H9 (cell line): ENCODE results near the gene WDR13. TPM values are rescaled to one million over a fixed set of nuclear protein-coding genes. Genes with fewer than 3 reads are reported as not detected.

Experiments
- DNase-seq: peaks from one replicate; pipeline ENCODE4 v3.0.0-alpha.2; 2017
- H2AFZ ChIP-seq: one replicate; pipeline ENCODE4 v1.6.1; 2013; ENCODE audit warnings: mild to moderate bottlenecking, low read length, control low read depth, moderate library complexity
- H2AK5ac ChIP-seq: 2 replicates; pipeline ENCODE4 v1.6.1; 2013; ENCODE audit warnings: low read length, control low read depth, mixed read lengths; ENCODE audit not compliant: insufficient read length
- H2BK120ac ChIP-seq: one replicate; pipeline ENCODE4 v1.6.1; 2013; ENCODE audit warnings: low read depth, mild to moderate bottlenecking, low read length, control low read depth, inconsistent platforms; ENCODE audit not compliant: poor library complexity, severe bottlenecking
- H2BK12ac ChIP-seq: 2 replicates; pipeline ENCODE4 v1.6.1; 2013; ENCODE audit warnings: low read length, control low read depth, mixed read lengths, low read depth; ENCODE audit not compliant: insufficient read length
- H2BK15ac ChIP-seq: 2 replicates; pipeline ENCODE4 v1.6.1; 2013; ENCODE audit warnings: low read depth, low read length, control low read depth
- H2BK20ac ChIP-seq: one replicate; pipeline ENCODE4 v1.6.1; 2013; ENCODE audit warnings: low read depth, mild to moderate bottlenecking, low read length, control low read depth, inconsistent platforms; ENCODE audit not compliant: poor library complexity, severe bottlenecking
- H2BK5ac ChIP-seq: 2 replicates; pipeline ENCODE4 v1.6.1; 2013; ENCODE audit warnings: low read length, control low read depth, mixed read lengths; ENCODE audit not compliant: insufficient read length
- H3K14ac ChIP-seq: 2 replicates; pipeline ENCODE4 v1.6.1; 2013; ENCODE audit warnings: low read length, control low read depth; ENCODE audit not compliant: insufficient read depth
- H3K18ac ChIP-seq: 2 replicates; pipeline ENCODE4 v1.6.1; 2013; ENCODE audit warnings: low read depth, mild to moderate bottlenecking, mixed read lengths, low read length, control low read depth; ENCODE audit not compliant: insufficient read length
- H3K23ac ChIP-seq: 2 replicates; pipeline ENCODE4 v1.6.1; 2013; ENCODE audit warnings: low read length, control low read depth, mixed read lengths, low read depth; ENCODE audit not compliant: insufficient read length
- H3K23me2 ChIP-seq: 2 replicates; pipeline ENCODE4 v1.6.1; 2013; ENCODE audit warnings: low read depth, mild to moderate bottlenecking, mixed read lengths, low read length, control low read depth; ENCODE audit not compliant: insufficient read length, poor library complexity, severe bottlenecking
- H3K27ac ChIP-seq: 2 replicates; pipeline ENCODE4 v1.5.1; 2013; ENCODE audit warnings: low read length, control low read depth, mixed read lengths, low read depth; ENCODE audit not compliant: insufficient read length
- H3K27me3 ChIP-seq: 2 replicates; pipeline ENCODE4 v1.6.1; 2013; ENCODE audit warnings: low read length, control low read depth, inconsistent platforms; ENCODE audit not compliant: insufficient read depth
- H3K4ac ChIP-seq: 2 replicates; pipeline ENCODE4 v1.6.1; 2013; ENCODE audit warnings: low read depth, mild to moderate bottlenecking, control low read depth, inconsistent platforms, low read length, moderate library complexity
- H3K4me1 ChIP-seq: 2 replicates; pipeline ENCODE4 v1.6.1; 2013; ENCODE audit warnings: low read length, control low read depth, inconsistent platforms; ENCODE audit not compliant: insufficient read depth
- H3K4me2 ChIP-seq: 2 replicates; pipeline ENCODE4 v1.6.1; 2013; ENCODE audit warnings: low read length, control low read depth, mixed read lengths; ENCODE audit not compliant: insufficient read length, insufficient read depth
- H3K56ac ChIP-seq: 2 replicates; pipeline ENCODE4 v1.6.1; 2013; ENCODE audit warnings: low read depth, mild to moderate bottlenecking, mixed read lengths, low read length, control low read depth; ENCODE audit not compliant: insufficient read length
- H3K79me1 ChIP-seq: 2 replicates; pipeline ENCODE4 v1.6.1; 2013; ENCODE audit warnings: low read depth, mild to moderate bottlenecking, moderate library complexity, low read length, control low read depth, inconsistent platforms; ENCODE audit not compliant: insufficient read depth, poor library complexity, severe bottlenecking
- H3K79me2 ChIP-seq: 2 replicates; pipeline ENCODE4 v1.6.1; 2013; ENCODE audit warnings: low read length, control low read depth, inconsistent platforms; ENCODE audit not compliant: insufficient read depth
- H3K9ac ChIP-seq: 2 replicates; pipeline ENCODE4 v1.6.1; 2013; ENCODE audit warnings: low read length, control low read depth, mixed read lengths; ENCODE audit not compliant: insufficient read length; ENCODE audit errors: extremely low read depth
- H3K9me3 ChIP-seq: one replicate; pipeline ENCODE4 v1.6.1; 2013; ENCODE audit warnings: low read depth, low read length, inconsistent platforms; ENCODE audit not compliant: control insufficient read depth
- H3T11ph ChIP-seq: one replicate; pipeline ENCODE4 v1.6.1; 2013; ENCODE audit warnings: mild to moderate bottlenecking, low read length, control low read depth, inconsistent platforms
- H4K20me1 ChIP-seq: one replicate; pipeline ENCODE4 v1.6.1; 2013; ENCODE audit not compliant: control insufficient read depth, insufficient read length, insufficient read depth
- H4K5ac ChIP-seq: 2 replicates; pipeline ENCODE4 v1.6.1; 2013; ENCODE audit warnings: low read depth, mild to moderate bottlenecking, mixed read lengths, low read length, control low read depth; ENCODE audit not compliant: insufficient read length
- H4K8ac ChIP-seq: replicated peaks from 2 replicates; pipeline ENCODE4 v1.6.1; 2013; ENCODE audit warnings: low read length, control low read depth, mixed read lengths, low read depth; ENCODE audit not compliant: insufficient read length
- H4K91ac ChIP-seq: 2 replicates; pipeline ENCODE4 v1.6.1; 2013; ENCODE audit warnings: low read depth, mild to moderate bottlenecking, moderate library complexity, mixed read lengths, low read length, control low read depth; ENCODE audit not compliant: insufficient read length
- H3K27ac Mint-ChIP-seq, 3 experiments: 2 replicates in 2 of 3; 3 replicates in 1 of 3; pipeline ENCODE4 v1.8.0; 2020 to 2021; ENCODE audit warnings: mixed read lengths in 3 of 3, mild to moderate bottlenecking in 1 of 3, moderate library complexity in 1 of 3
- H3K27me3 Mint-ChIP-seq: 2 replicates; pipeline ENCODE4 v1.8.0; 2021; ENCODE audit warnings: low read depth, mild to moderate bottlenecking, moderate library complexity, mixed read lengths
- H3K36me3 Mint-ChIP-seq, 3 experiments: 2 replicates in 2 of 3; 3 replicates in 1 of 3; pipeline ENCODE4 v1.8.0; 2020 to 2021; ENCODE audit warnings: low read depth in 3 of 3, mixed read lengths in 3 of 3; ENCODE audit not compliant: insufficient read depth in 1 of 3
- H3K4me1 Mint-ChIP-seq, 2 experiments: 2 replicates each; pipeline ENCODE4 v1.8.0; 2020; ENCODE audit warnings: mixed read lengths in 2 of 2
- H3K4me3 Mint-ChIP-seq, 2 experiments: 2 replicates in 1 of 2; 3 replicates in 1 of 2; pipeline ENCODE4 v1.8.0; 2020 to 2021; ENCODE audit warnings: mild to moderate bottlenecking in 2 of 2, mixed read lengths in 2 of 2, moderate library complexity in 1 of 2
- H3K9me3 Mint-ChIP-seq, 2 experiments: 2 replicates in 1 of 2; 3 replicates in 1 of 2; pipeline ENCODE4 v1.8.0; 2020; ENCODE audit warnings: mild to moderate bottlenecking in 2 of 2, mixed read lengths in 2 of 2, moderate library complexity in 1 of 2
- WGBS: extraction: QIAGEN DNeasy Blood & Tissue Kit; methylation state at CpG from one replicate; pipeline ENCODE4 v1.1.7; 2013; ENCODE audit warnings: missing lambda C conversion rate, low lambda C conversion rate, mixed read lengths; ENCODE audit not compliant: insufficient read length; ENCODE audit errors: extremely low coverage; 5-methylcytosine and 5-hydroxymethylcytosine counted together
- total RNA-seq: library from RNA; stranded (reverse); gene quantifications from 2 replicates; pipeline ENCODE4 v1.2.1, GENCODE V29; 2021
- TF ChIP-seq, protein P1 (sequence below): fragments of 200-600 bp; sonication (generic); conservative IDR thresholded peaks from 3 replicates; pipeline ENCODE4 v1.8.0; 2021; ENCODE audit warnings: antibody characterized with exemption, mild to moderate bottlenecking

Gene WDR13
- total RNA-seq, 1 experiment from 2014 or later, result 29.4 TPM

DNA sequence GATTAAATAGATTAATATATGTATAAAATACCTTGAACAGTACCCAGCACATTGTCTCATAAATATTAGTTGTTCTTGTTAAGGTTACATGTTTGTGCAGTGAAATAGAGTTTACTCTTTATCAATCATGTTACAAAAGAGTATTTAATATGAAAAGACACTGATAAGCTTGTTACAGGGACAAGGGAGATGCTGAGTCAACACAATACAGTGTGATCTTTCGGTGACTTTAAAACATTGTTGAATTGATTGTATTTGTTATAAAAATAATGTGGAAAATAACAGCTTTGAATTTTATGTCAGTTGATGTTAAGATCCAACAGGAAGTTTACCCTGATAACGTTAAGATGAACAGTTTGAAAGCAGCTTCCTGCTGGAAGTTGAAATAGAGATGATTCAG is 1.4 kb upstream of the WDR13 start:
- Mint-ChIP-seq H3K36me3 (peaks cover 6 to 13% (median 7%) of the 10 kb centered on the region in 3 experiments; a peak in 6 of 7 replicates), H3K9me3 (peaks cover 50 to 62% of the 10 kb centered on the region in 2 experiments)
- H3T11ph ChIP-seq, result no peak overlapping the region

More for the DNA sequence above, 1.4 kb upstream of the WDR13 start:
- H2AFZ ChIP-seq, result no peak overlapping the region
- no peak overlapping the region for H2BK120ac ChIP-seq
- no peak overlapping the region for H3K27ac Mint-ChIP-seq
- H3K23me2 ChIP-seq, result no peaks in the 10 kb centered on the region
- H2BK5ac ChIP-seq, result no peak overlapping the region
- H3K27ac ChIP-seq, result no peak overlapping the region
- H2BK20ac ChIP-seq, result no peak overlapping the region
- no peaks in the 10 kb centered on the region for H3K79me1 ChIP-seq
- peaks cover 2 to 4% of the 10 kb centered on the region in 2 experiments; a peak in 3 of 4 replicates for H3K4me1 Mint-ChIP-seq
- H3K9me3 ChIP-seq, result peaks cover 41% of the 10 kb centered on the region
- TF ChIP-seq, protein P1, sequence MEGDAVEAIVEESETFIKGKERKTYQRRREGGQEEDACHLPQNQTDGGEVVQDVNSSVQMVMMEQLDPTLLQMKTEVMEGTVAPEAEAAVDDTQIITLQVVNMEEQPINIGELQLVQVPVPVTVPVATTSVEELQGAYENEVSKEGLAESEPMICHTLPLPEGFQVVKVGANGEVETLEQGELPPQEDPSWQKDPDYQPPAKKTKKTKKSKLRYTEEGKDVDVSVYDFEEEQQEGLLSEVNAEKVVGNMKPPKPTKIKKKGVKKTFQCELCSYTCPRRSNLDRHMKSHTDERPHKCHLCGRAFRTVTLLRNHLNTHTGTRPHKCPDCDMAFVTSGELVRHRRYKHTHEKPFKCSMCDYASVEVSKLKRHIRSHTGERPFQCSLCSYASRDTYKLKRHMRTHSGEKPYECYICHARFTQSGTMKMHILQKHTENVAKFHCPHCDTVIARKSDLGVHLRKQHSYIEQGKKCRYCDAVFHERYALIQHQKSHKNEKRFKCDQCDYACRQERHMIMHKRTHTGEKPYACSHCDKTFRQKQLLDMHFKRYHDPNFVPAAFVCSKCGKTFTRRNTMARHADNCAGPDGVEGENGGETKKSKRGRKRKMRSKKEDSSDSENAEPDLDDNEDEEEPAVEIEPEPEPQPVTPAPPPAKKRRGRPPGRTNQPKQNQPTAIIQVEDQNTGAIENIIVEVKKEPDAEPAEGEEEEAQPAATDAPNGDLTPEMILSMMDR, result no peak
- H3K4ac ChIP-seq, result no peak overlapping the region
- no CpG with 5 or more reads among the region's 2 CpGs for WGBS
- H2BK12ac ChIP-seq, result no peak overlapping the region
- H3K4me1 ChIP-seq, result no peaks in the 10 kb centered on the region
- no peaks in the 10 kb centered on the region for H3K27me3 ChIP-seq
- H4K8ac ChIP-seq, result no peak overlapping the region
- H3K18ac ChIP-seq, result no peak overlapping the region
- no peak overlapping the region for H4K5ac ChIP-seq
- H2AK5ac ChIP-seq, result no peak overlapping the region
- no peak for DNase-seq
- no peak overlapping the region for H3K4me3 Mint-ChIP-seq
- no peak overlapping the region for H4K91ac ChIP-seq
- H3K79me2 ChIP-seq, result no peaks in the 10 kb centered on the region
- no peak overlapping the region for H3K14ac ChIP-seq
- no peak overlapping the region for H2BK15ac ChIP-seq
- H3K9ac ChIP-seq, result no peak overlapping the region
- no peaks in the 10 kb centered on the region for H4K20me1 ChIP-seq
- no peaks in the 10 kb centered on the region; the same call in 1 of the 2 replicates for H3K27me3 Mint-ChIP-seq
- H3K23ac ChIP-seq, result no peak overlapping the region
- H3K4me2 ChIP-seq, result no peak overlapping the region
- H3K56ac ChIP-seq, result no peak overlapping the region
